Erythroblast (primary cell): Measurements from ENCODE around the gene CSNK1E.

Experiments
- DNase-seq, 2 experiments: peaks; one replicate each; lab custom pipeline; 2025; lab: John Stamatoyannopoulos, UW
- GATA1 ChIP-seq: IDR thresholded peaks from 2 replicates; pipeline ENCODE4 v1.6.1; 2011; ENCODE audit warnings: low read depth, mild to moderate bottlenecking, control low read depth, low read length, moderate library complexity
- POLR2A ChIP-seq: IDR thresholded peaks from 2 replicates; pipeline ENCODE4 v1.6.1; 2011; ENCODE audit warnings: mild to moderate bottlenecking, low read length

Gene CSNK1E

GRCh38 chr22:38290347-38290746 lies 26.9 kb downstream of the CSNK1E start:
- TF ChIP-seq GATA1, result no peak
- no peak for TF ChIP-seq POLR2A
- no peak for DNase-seq

GRCh38 chr22:38289583-38290082 lies 27.6 kb downstream of the CSNK1E start:
- no peak for DNase-seq
- TF ChIP-seq GATA1 (no peak), POLR2A (no peak)

DNA sequence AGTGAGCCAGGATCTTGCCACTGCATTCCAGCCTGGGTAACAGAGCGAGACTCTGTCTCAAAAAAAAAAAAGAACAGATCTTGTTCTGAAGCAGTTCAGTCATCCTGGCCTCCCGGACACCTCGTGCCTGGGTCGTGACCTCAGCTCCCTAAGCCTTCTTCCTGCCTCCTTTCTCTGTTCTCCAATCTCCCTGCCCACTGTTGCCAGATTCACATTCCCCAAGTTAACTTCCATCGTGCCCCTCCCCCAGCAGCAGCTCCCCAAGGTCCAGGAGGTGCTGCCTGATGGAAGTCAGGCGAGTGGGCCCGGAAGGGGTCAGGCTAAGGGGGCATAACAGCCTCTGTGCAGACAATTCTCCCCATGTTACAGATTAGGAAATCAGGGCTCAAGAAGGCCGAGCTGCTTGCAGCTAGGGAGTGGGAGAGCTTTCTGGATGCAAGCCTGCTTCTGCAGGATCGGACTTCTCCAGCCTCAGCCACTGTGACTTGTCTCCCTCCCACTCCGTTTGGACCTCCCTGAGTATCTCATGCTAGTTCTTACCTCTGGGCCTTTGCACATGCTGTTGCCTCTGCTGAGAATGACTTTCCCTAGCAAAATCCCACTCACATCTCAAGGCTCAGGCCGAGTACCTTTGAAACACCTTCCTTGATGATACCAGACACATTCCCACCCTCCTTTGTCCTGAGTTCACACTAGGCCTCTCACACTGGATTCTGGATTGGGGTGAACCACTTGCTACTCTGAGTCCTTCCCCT lies 30.1 kb downstream of the CSNK1E start:
- no peak for TF ChIP-seq GATA1
- DNase-seq, result no peak

DNA sequence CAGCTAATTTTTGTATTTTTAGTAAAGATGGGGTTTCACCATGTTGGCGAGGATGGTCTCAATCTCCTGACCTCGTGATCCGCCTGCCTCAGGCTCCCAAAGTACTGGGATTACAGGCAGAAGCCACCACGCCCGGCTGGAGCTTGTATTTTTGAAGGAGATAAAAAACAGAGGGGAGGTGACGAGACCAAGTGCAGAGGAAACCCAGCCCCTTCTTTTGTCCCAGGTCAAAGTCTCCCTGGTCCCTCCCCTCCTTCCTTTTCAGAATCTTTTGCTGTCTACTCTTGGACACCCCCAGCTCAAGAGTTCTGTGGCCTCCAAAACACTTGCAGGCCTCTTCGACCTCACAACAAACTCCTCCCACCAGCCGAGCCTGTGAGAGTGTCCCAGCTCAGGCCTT lies 32.2 kb downstream of the CSNK1E start:
- TF ChIP-seq GATA1, result no peak
- TF ChIP-seq POLR2A, result no peak
- peak; percentile 42 to 68 for DNase-seq

- no peak for DNase-seq
- no peak for TF ChIP-seq GATA1
- TF ChIP-seq POLR2A, result no peak
Measured at GRCh38 chr22:38284042-38284402, 33.2 kb downstream of the CSNK1E start.

DNA sequence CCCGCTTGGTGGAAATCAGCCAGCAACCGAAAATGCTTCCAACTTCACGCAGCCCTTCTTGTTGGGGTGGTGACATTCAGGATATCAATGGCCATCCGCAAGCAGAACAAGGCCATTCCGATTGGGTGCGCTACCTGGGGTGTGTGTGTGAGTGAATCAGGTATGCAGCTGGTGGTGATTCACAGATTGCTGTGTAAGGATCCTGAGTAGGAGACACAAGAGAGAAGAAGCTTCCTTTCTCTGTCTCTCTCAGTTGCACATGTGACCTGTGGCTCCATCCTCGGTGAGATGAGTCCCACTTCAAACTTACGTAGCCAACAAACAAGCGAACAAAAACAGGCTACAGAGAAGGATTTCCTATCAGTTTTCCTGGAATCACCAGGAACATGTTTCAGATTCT lies 34.8 kb downstream of the CSNK1E start:
- no peak for DNase-seq
- no peak for TF ChIP-seq GATA1
- no peak for TF ChIP-seq POLR2A

- TF ChIP-seq GATA1 (no peak), POLR2A (no peak)
- DNase-seq, result no peak
Measured at GRCh38 chr22:38276166-38276565, 41.1 kb downstream of the CSNK1E start.

DNA sequence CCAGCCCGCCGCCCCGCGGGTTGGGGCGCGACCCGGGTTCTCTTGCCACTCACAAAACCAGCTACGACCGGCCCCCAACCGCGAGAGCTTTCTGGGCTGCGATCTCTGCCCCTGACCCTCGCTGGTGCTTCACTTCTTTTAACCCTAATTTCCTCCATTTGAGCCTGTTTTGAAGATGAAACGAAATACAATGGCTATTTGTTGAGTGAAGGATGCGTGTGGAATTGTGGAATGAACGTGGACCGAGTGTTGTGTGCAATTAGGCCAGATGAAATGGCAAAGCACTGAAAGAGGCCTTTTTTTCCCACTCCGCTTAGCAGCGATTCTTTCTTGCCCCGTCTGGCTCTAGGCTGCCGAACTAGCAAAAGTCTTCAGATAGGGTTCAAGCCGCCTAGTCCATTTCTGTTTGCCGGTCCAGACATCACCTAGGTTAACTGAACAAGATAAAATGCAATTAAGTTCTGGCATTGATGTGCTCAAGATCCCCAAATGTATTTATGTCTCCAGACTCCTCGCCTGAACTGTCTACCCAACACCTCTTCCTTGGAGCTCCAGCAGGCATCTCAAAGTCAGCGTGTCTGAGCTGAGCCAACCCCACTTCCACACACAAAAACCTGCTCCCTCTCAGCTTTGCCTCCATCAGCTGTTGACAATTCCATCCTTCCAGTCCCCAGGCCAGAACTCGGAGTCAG lies 44.0 kb downstream of the CSNK1E start:
- no peak for DNase-seq
- no peak for TF ChIP-seq POLR2A
- TF ChIP-seq GATA1, result no peak

- peak; percentile 86 to 93 for DNase-seq
- no peak for TF ChIP-seq GATA1
- peak; percentile 57 for TF ChIP-seq POLR2A
Measured at GRCh38 chr22:38272373-38273134, 44.7 kb downstream of the CSNK1E start, which contains the start of gene TMEM184B. TSS of gene TMEM184B (minus strand) at chr22:38273010. CDS start at chr22:38247961, 25,049 bp downstream.

- TF ChIP-seq POLR2A, result no peak
- TF ChIP-seq GATA1, result no peak
- DNase-seq, result peak in 1 of 2 experiments; percentile 40
Measured at GRCh38 chr22:38271927-38272372, 45.3 kb downstream of the CSNK1E start.

- no peak for DNase-seq
- no peak for TF ChIP-seq GATA1
- no peak for TF ChIP-seq POLR2A
Measured at GRCh38 chr22:38271101-38271500, 46.1 kb downstream of the CSNK1E start.

GRCh38 chr22:38270091-38270992 lies 46.9 kb downstream of the CSNK1E start:
- TF ChIP-seq GATA1 (no peak), POLR2A (no peak)

GRCh38 chr22:38269466-38269865 lies 47.8 kb downstream of the CSNK1E start:
- no peak for DNase-seq
- TF ChIP-seq POLR2A (no peak), GATA1 (no peak)

More at GRCh38 chr22:38270091-38270992, 46.9 kb downstream of the CSNK1E start:
- DNase-seq, result no peak

- TF ChIP-seq POLR2A (no peak), GATA1 (no peak)
- DNase-seq, result no peak
Measured at GRCh38 chr22:38267086-38267485, 50.1 kb downstream of the CSNK1E start.
